ENCODE results near the gene NCSTN.

The NCSTN gene

GRCh38 chr1:160328184-160328583, 15.0 kb upstream of the NCSTN start:
- Histone ChIP-seq H3K4me3 (ENCODE audit: low read depth, low read length) (no peak overlapping the region), H3K36me3 (peaks cover 96% of the 10 kb centered on the region), H3K27me3 (ENCODE audit: insufficient read depth, low read depth, severe bottlenecking) (no peaks in the 10 kb centered on the region), H3K9me3 (ENCODE audit: severe bottlenecking) (no peaks in the 10 kb centered on the region), H3K27ac (no peak overlapping the region)
- no peak for DNase-seq
- TF ChIP-seq, protein P1, sequence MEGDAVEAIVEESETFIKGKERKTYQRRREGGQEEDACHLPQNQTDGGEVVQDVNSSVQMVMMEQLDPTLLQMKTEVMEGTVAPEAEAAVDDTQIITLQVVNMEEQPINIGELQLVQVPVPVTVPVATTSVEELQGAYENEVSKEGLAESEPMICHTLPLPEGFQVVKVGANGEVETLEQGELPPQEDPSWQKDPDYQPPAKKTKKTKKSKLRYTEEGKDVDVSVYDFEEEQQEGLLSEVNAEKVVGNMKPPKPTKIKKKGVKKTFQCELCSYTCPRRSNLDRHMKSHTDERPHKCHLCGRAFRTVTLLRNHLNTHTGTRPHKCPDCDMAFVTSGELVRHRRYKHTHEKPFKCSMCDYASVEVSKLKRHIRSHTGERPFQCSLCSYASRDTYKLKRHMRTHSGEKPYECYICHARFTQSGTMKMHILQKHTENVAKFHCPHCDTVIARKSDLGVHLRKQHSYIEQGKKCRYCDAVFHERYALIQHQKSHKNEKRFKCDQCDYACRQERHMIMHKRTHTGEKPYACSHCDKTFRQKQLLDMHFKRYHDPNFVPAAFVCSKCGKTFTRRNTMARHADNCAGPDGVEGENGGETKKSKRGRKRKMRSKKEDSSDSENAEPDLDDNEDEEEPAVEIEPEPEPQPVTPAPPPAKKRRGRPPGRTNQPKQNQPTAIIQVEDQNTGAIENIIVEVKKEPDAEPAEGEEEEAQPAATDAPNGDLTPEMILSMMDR (IDR thresholded peaks at IDR 0.05; ENCODE audit: low read depth, low read length), result no peak

DNA sequence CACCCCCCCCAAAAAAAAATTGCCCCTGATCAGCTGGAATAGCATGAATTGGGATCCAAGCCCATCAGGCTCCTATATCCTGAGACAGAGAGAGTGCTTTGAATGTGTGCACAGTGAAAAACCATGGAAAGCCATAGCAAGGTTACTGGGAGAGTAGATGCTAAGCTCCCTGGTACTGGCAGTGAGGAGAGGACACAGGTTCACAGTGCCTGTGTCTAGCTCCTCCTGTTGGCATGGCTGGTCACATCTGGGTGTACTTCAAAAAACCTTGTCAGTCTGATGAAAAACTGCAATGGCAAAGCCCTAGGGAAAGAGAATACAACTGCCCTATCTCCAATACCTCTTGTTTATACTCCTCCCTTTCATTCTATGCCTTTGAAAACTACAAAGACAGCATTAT, 13.1 kb upstream of the NCSTN start:
- Histone ChIP-seq H3K9me3 (ENCODE audit: severe bottlenecking) (no peaks in the 10 kb centered on the region), H3K36me3 (peaks cover 99% of the 10 kb centered on the region), H3K27me3 (ENCODE audit: insufficient read depth, low read depth, severe bottlenecking) (no peaks in the 10 kb centered on the region), H3K4me3 (ENCODE audit: low read depth, low read length) (no peak overlapping the region), H3K27ac (no peak overlapping the region)
- TF ChIP-seq, protein P1 (IDR thresholded peaks at IDR 0.05; ENCODE audit: low read depth, low read length), result no peak
- no peak for DNase-seq

- Histone ChIP-seq H3K4me3 (ENCODE audit: low read depth, low read length) (no peak overlapping the region), H3K9me3 (ENCODE audit: severe bottlenecking) (no peaks in the 10 kb centered on the region), H3K36me3 (peaks cover 96% of the 10 kb centered on the region), H3K27me3 (ENCODE audit: insufficient read depth, low read depth, severe bottlenecking) (no peaks in the 10 kb centered on the region), H3K27ac (no peak overlapping the region)
- no peak for DNase-seq
- TF ChIP-seq, protein P1 (IDR thresholded peaks at IDR 0.05; ENCODE audit: low read depth, low read length), result no peak
Observed at GRCh38 chr1:160332516-160332915, 10.7 kb upstream of the NCSTN start.

GRCh38 chr1:160338580-160338979, 4.6 kb upstream of the NCSTN start:
- DNase-seq, result no peak
- TF ChIP-seq, protein P1 (IDR thresholded peaks at IDR 0.05; ENCODE audit: low read depth, low read length), result no peak
- H3K9me3 ChIP-seq (ENCODE audit: severe bottlenecking), result no peaks in the 10 kb centered on the region
- H3K27me3 ChIP-seq (ENCODE audit: insufficient read depth, low read depth, severe bottlenecking), result no peaks in the 10 kb centered on the region
- H3K36me3 ChIP-seq, result peaks cover 73% of the 10 kb centered on the region
- H3K27ac ChIP-seq, result no peak overlapping the region
- H3K4me3 ChIP-seq (ENCODE audit: low read depth, low read length), result no peak overlapping the region

- Histone ChIP-seq H3K27ac (no peak overlapping the region), H3K4me3 (ENCODE audit: low read depth, low read length) (no peak overlapping the region), H3K27me3 (ENCODE audit: insufficient read depth, low read depth, severe bottlenecking) (no peaks in the 10 kb centered on the region), H3K9me3 (ENCODE audit: severe bottlenecking) (no peaks in the 10 kb centered on the region), H3K36me3 (peaks cover 69% of the 10 kb centered on the region)
- DNase-seq, result no peak
- TF ChIP-seq, protein P1 (IDR thresholded peaks at IDR 0.05; ENCODE audit: low read depth, low read length), result no peak
Observed at GRCh38 chr1:160340146-160340545, 3.0 kb upstream of the NCSTN start.

GRCh38 chr1:160340866-160341265, 2.3 kb upstream of the NCSTN start:
- Histone ChIP-seq H3K9me3 (ENCODE audit: severe bottlenecking) (no peaks in the 10 kb centered on the region), H3K27me3 (ENCODE audit: insufficient read depth, low read depth, severe bottlenecking) (no peaks in the 10 kb centered on the region), H3K27ac (no peak overlapping the region), H3K4me3 (ENCODE audit: low read depth, low read length) (no peak overlapping the region), H3K36me3 (peaks cover 70% of the 10 kb centered on the region)
- DNase-seq, result no peak
- TF ChIP-seq, protein P1 (IDR thresholded peaks at IDR 0.05; ENCODE audit: low read depth, low read length), result no peak
